ENCODE results near the gene IL36B.

IL36B gene

DNA sequence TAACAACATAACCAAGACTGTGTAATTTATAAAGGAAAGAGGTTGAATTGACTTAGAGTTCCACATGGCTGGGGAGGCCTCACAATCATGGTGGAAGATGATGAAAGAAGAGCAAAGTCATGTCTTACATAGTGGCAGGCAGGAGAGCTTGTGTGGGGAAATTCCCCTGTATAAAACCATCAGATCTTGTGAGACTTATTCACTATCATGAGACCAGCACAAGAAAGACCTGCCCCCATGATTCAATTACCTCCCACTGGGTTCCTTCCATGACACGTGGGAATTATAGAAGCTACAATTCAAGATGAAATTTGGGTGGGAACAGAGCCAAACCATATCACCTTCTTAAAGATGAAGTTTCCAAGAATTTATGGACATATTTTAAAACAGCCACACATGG, 3.9 kb upstream of the IL36B start:
- DNase-seq (ENCODE audit: low read depth in 2 of 2), result no peak

DNA sequence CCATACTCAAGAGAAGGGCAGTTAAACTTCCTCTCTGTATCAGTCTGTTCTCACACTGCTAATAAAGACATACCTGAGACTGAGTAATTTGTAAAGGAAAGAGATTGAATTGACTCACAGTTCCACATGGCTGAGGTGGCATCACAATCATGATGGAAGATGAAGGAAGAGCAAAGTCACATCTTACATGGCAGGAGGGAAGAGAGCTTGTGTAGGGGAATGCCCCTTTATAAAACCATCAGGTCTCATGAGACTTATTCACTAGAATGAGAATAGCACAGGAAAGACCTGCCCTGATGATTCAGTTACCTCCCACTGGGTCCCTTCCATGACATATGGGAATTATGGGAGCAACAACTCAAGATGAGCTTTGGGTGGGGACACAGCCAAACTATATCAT, 1.4 kb upstream of the IL36B start:
- DNase-seq (ENCODE audit: low read depth in 2 of 2), result no peak

DNA sequence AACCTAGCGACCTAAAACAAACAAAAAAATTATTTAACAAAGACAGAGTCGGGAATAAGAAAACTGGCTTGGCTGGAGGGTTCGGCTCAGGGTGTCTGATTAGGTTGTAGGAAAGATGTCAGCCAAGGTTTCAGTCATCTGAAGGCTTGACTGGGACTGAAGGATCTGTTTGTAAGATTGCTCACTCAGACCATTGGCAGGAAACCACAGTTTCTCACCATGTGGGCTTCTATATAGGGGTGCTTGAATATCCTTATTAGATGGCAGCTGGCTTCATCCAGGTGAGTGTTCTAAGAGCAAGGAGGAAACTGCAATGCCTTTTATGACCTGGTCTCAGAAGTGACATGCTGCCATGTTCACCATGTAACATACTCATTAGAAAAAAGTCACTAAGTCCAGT, 999 bp upstream of the IL36B start:
- DNase-seq (ENCODE audit: low read depth in 2 of 2), result no peak

DNA sequence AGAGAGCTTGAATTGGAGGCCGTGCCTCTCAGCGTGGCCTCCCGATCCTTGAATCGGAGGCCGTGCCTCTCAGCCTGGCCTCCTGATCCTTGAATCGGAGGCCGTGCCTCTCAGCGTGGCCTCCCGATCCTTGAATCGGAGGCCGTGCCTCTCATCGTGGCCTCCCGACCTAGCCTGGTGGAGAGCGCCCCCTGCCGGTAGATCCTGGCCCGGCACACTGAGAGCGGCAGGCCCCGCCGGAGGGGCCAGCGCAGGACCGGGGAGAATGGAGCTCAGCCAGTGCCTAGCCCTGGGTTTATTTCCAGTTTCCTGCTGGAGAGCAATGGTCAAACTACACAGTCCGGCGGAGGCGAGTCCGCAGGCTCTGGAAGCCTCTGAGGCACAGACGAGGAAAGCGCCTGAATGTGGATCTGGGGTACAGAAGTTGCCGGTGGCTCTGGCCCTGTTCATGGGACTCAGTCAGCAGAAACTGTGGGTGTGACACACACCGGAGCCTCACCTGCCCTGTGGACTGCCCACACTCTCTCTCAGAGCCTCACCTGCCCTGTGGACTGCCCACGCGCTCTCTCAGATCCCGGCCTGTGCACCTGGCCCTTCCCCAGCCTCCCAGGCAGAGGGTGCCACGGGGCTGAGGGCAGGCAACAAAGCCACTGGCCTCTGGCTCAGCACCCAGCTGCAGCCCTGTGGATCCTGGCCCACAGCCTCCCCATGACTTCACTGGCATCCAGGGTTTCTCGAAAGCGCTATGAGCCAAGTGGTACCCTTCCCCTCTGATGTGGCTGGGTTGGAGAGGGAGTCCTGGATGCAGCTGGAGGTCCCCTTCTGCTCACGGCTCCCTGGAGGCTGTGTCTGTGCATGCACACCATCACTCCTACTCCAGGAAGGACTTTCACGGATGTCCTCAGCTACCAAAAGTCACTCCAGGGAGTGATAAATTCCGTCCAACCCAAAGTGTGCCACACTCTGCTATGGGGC, 1.5 kb downstream of the IL36B start:
- DNase-seq (ENCODE audit: low read depth in 2 of 2), result no peak

DNA sequence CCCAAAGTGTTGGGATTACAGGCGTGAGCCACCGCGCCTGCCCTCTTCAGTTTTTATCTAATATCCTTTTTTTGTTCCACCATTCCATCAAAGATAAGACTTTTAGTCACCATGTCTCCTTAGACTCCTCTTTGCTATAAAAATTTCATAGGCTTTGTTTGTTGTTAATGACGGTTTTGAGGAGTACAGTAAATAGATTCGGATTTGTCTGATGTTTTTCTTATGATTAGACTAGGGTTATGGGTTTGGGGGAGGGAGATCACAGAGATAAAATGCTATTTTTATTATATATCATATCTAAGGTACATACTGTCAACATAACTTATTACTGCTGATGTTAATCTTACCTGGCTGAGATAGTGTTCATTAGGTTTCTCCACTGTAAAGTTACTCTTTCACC, 6.2 kb downstream of the IL36B start:
- DNase-seq (ENCODE audit: low read depth in 2 of 2), result no peak

DNA sequence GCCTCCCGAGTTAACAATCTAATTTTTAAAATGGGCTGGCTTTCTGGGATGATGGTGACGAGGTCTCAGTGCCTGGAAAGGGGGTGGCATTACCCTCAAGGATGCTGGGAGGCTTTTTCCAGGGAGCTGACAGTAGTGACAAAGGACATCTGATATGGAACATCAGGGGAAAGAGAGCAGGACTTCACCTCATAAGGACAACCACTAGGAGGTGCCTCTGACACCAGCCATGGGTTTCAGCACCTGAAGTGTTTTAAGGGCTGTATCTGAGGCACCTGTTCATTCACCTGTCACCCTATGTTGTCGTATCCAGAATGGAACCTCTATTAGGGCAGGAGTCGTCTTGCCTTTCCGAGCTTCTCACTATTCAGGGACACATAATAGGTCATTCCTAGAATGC, 10.8 kb downstream of the IL36B start:
- no peak for DNase-seq (ENCODE audit: low read depth in 2 of 2)

DNA sequence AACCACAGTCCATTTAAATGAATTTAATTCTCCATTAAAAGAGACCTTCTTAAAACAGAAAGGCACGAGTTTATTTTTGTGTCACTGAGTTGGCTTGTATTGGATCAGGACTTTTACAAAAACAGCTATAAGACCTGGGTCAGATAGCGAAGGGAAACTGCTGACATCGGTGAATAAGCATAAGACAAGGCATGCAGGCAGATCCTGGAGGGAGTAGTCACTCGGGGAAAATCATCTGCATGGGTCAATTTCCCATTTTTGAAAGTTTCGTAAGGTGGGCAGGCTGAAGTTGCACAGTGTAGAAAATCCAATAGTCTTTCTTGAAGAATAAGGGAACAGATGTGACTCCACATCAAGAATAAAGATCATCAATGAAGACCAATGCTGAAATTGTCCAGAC, 12.9 kb downstream of the IL36B start:
- no peak for DNase-seq (ENCODE audit: low read depth in 2 of 2)

DNA sequence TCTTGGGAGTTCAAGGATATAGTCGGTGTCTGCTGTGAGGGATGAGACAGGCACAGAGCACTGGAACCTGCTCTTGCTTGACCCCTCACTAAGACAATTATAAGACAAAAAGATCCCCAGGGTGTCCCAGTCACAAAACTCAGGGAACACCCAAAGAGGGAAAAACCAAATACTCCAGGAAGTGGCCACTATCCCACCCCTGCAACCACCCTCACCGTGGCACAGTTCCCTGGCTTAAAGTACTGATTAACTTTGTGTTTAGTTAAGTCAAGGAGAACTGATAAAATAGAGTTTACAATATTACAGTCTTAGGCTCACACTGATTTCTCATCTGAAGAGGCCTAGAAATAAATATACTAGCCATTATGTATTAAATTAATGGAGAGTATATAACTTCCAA, 13.5 kb downstream of the IL36B start:
- DNase-seq (ENCODE audit: low read depth in 2 of 2), result no peak

DNA sequence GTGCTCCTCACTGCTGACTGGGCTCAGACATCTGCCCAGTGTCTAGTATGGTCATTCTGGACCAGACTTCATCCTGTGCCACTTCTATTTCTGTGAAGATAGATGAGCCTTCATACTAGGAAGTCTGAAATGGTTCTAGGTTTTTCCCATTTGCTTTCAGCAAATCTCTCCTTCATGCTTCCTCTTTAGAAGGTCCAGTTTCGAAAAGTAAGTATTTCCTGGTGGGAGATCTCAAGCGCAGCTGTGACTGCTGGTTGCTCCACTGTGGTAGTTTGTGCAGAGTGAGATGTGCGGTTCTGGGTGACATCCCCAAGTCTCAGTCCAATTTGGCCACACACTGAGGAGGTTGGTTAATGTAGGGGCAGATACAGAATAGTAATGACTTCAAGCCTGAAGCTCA, 14.4 kb downstream of the IL36B start:
- no peak for DNase-seq (ENCODE audit: low read depth in 2 of 2)

DNA sequence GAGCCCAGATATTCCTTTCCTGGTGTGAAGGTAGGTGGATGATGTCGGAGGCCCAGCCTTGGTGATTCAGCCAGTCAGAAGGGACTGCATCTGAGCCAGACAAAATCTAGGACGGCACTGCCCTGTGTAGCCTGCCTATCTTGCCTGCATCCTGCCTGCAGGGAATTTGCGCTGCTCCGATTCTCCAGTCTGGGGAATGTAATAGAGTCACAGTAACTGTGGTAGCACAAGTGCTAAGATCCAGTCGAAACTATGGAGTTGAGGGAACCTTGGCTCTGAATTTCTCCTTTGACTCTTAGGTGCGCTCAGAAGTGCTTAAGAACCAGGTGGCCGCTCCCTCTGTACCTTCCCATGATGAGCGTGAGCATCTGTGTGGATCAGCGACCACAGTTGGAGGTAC, 15.9 kb downstream of the IL36B start:
- no peak for DNase-seq (ENCODE audit: low read depth in 2 of 2)

DNA sequence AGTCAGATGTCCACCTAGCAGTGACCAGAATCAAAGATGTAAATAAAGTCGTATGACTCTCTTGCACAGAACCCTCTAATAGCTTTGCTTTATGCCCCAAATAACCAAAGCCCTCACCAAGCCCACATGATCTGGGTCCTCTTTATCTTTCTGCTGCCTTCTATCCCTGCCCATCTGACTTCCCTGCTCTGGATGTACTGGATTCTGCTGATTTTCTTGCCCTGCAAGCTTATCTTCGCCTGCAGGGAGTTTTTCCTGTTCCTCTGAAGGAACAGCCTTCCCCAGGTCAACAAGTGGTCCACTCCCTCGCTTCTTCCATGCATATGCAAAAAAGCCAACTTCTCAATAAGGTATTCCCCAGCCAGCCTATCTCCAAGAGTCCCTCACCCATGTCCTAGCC, 18.7 kb downstream of the IL36B start:
- DNase-seq (ENCODE audit: low read depth in 2 of 2), result no peak

DNA sequence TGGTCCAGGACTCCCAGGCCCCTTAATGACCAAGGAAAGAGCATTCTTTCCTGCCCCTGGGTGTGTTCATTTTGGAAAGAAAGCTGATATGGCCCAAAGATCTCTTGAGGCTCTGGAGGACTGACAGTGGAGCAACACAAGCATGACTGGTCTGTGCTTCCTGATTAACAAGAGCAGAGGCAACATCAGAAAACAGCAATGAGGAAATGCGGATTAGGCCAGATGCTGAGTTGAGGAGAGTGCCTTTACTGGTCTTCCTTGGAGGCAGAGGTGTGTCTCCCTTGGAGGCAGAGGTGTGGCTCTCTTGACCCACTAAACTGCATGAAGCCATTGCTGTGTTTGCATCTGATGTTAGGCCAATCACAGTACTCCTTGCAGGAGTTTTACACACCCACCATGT, 19.9 kb downstream of the IL36B start:
- no peak for DNase-seq (ENCODE audit: low read depth in 2 of 2)

DNA sequence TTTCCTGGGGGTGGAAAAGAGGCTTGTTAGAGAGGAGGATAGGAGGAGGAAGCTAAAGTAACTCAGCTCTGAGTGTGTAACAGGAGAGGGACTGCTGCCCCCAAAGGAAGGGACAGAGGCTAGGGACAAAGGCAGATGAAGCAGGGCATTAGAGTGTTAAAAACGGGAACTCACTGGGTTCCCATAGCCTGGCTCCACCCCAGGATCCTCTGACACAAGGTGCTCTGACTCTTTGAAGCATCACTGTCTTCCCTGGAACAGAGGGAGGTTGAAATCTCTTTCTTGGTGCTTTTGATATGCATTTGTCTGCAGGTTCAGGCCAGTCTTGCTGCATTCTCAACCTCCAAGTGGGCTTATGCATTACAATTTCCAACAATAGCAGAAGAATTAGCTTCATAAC, 24.6 kb downstream of the IL36B start:
- no peak for DNase-seq (ENCODE audit: low read depth in 2 of 2)

DNA sequence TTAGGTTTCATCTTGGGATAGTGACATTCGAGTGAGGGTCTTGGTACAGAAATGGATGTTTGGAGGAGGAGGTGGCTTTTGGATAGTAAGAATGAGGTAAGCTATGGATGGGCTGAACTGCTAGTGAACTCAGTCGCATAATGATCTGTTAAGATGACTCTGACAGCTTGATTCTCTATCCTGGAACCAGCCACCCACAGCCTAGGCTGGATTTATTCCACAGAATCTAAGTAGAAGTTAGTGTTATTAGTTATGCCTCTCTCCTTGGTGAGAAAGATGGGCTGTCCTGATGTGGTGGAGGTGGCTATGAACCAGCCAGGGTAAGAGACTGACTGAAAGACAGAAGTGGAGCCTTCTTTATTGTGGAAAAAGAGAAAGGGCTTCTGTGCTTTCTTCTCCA, 25.0 kb downstream of the IL36B start:
- no peak for DNase-seq (ENCODE audit: low read depth in 2 of 2)

DNA sequence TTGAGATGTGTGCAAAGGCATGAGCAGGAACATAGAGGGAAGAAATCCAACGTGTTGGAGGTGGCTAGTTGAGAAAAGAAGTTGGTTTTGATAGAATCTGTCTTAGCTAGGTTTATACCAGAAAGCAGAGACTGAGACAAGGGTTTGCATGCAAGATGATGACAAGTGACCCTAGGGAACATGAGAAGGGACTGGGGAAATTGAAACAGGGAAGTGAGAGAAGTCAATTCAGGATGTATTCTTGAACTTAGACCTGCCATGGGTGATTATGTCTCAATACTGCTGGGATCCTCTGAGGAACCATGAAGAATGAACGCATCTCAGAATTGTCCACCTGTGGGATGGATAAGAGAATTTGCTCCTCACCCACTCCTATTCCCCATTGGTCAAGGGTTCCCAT, 26.9 kb downstream of the IL36B start:
- DNase-seq (ENCODE audit: low read depth in 2 of 2), result no peak

DNA sequence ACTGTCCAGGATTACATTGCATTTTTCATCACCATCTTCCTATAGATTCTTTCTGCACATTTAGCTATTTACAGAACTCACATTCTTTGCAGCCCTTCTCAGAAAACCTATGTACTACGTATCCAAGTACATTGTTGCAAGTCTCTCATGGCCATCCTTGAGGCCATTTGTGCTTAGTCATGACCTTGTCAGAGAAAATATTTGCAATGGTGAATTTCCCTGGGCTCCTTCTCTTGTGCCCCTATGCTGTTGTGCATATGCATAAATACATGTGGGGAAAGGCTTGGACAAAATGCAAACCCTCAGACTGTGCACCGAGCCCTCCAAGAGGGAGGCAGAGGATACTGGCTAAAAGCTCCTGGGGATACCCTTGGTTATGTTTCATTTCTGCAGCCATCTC, 27.9 kb downstream of the IL36B start:
- no peak for DNase-seq (ENCODE audit: low read depth in 2 of 2)

DNA sequence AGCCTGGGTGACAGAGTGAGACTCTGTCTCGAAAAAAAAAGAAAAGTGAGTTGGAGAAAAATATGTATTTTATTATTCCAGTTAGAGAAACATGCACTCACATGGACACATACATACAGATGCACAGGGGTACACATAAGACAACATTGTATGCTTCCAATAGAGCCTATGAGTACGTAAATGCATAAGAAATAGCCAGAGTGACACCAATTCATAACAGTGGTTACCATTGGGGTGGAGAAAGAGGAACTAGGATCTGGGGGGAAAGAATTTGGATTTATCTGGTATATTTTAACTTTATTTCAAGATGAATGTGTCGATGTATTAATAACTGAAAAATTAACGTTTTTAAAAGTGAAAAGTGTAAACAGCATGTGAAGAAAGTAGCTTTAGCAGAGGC, 31.4 kb downstream of the IL36B start:
- no peak for DNase-seq (ENCODE audit: low read depth in 2 of 2)

DNA sequence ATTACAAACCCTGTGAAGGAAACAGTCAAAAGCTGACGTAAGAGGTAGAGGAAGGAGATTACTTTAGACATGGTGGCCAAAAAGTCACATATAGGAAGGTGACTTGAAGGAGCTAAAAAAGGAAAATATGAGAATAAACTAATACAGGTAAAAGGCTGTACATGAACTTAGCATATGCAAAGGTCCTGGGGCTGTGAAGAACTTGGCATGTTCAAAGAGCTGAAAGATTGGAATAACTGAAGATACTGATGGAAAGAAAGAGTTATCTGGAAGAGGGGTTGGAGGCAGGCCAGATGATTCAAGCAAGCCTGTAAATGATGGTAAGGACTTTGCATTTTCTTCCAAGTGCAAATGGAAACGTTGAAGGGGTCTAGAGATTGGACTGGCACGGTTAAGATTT, 34.2 kb downstream of the IL36B start:
- DNase-seq (ENCODE audit: low read depth in 2 of 2), result no peak

DNA sequence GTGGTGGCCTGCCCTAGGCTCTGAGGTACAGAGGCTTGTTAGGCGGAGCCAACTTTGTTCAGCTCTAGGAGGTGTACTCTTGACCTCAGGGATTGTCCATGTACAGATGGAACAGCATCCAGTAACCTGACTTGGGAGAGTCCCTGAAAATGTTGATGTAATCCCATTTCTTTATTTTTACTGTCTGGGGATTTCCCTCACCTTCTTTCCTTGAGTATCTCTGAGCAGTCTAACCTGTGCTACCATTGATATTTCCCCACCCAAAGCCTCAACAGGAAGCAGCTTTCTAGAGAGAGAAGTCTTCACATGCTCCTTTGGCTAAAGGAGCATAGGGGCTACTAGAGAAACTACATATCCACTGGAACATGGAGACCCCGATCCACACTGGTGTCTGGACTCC, 37.0 kb downstream of the IL36B start:
- DNase-seq (ENCODE audit: low read depth in 2 of 2), result no peak

DNA sequence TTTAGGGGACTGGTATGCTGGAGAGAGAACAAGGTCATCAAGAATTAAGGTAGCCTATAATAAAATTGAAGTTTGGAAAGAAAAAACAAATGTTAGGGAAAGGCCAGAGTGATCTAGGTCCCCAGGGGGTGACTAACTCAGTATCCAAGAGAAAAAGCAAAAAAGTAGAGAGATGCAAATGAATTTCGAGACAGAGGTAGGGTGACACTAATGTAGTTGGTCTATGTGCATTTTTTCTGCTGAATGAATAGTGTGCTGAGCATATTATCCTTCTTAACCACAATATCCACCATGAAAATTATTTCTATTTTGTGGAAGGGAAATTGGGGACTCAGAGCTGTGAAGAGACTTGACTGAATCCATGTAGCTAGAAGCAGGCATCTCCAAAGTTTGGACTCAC, 37.6 kb downstream of the IL36B start:
- DNase-seq (ENCODE audit: low read depth in 2 of 2), result no peak

DNA sequence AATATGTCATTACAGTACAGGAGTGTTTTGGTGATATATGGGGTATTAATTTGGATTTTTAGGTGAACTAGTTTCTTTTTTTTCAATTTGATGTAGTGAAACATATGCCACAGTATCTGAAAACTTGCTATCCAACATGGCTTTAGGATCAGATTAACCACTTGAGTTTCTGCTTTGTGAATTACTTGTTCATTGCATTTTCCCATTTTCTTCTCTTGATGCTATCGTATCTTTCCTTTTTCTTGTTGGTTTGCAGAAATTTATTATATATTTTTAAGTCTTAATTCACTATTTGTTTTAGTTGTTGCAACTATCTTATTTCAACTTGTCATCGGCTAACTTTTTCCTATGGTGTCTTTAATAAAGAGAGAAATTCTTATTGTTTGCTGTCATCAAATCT, 38.6 kb downstream of the IL36B start:
- no peak for DNase-seq (ENCODE audit: low read depth in 2 of 2)

DNA sequence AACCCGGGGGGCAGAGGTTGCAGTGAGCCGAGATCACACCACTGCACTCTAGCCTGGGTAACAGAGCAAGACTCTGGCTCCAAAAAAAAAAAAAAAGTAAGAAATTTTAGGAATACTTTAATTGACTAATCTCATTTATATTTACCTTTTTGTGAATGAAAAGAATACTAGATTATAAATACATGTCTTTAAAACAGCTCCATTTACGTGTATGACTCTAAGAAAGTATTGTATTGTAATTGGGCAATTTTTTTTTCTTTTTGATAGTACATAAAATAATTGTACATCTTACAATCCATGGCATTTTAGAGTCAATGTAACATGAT, 39.4 kb downstream of the IL36B start:
- no peak for DNase-seq (ENCODE audit: low read depth in 2 of 2)

DNA sequence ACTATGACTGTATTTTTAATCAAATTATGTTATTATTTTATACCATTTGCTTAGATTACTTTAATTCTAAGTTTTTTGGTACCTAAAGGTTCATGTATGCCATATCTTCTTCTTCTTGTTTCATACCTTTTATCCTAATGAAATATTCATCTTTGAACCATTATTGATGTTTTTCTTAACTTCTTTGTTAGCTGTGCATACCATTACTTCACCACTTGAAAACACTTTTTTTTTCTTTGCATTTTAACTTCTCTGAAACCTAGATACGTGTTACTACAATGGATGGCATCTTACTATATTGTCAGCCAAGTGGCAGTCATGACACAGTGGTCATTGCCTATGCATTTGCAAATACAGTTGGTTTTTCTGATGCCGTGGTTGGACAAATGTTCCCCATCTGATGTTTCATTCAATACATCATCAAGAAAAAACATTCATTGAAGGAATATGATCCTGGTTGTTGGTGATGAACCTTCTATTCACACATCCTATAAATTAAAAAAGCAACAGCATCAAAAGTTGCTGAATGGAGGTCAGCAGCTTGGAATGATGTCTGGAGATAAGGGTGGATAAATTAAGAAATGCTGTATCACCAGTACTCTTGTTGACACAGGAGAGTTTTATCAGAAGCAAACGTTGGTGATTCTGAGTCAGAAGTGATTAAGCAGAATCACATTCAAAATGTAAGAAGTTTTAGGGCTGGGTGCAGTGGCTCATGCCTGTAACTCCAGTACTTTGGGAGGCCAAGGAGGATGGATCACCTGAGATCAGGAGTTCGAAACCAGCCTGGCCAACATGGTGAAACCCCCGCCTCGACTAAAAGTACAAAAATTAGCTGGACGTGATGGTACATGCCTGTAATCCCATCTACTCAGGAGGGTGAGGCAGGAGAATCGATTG, 40.0 kb downstream of the IL36B start:
- no peak for DNase-seq (ENCODE audit: low read depth in 2 of 2)
